ENCODE measurements around the gene PIGV. TPM values are rescaled to one million over a fixed set of nuclear protein-coding genes. Genes with fewer than 3 reads are reported as not detected.

The PIGV gene
- total and polyA plus RNA-seq, 5 donors from 2014 or later = 8.3 to 13.2 (median 9.1) TPM

GRCh38 chr1:26788836-26789611, 1.3 kb downstream of the PIGV start:
- H3K4me3 ChIP-seq (ENCODE audit: low read depth, low read length) = peak overlapping the region; percentile 95
- peak; percentile 43 to 46 for ATAC-seq (ENCODE audit: low read depth in 2 of 2)
- peaks cover 56% of the 10 kb centered on the region for H3K4me1 ChIP-seq (ENCODE audit: control insufficient read depth, insufficient read depth, low read length, poor library complexity, severe bottlenecking)

GRCh38 chr1:26789612-26789865, 1.8 kb downstream of the PIGV start:
- peak overlapping the region; percentile 95 for H3K4me3 ChIP-seq (ENCODE audit: low read depth, low read length)
- peaks cover 18 to 61% (median 47%) of the 10 kb centered on the region in 4 donors for H3K4me1 Mint-ChIP-seq
- ATAC-seq (ENCODE audit: low read depth in 2 of 2) (no peak), DNase-seq (no peak)
- peaks cover 51% of the 10 kb centered on the region for H3K4me1 ChIP-seq (ENCODE audit: control insufficient read depth, insufficient read depth, low read length, poor library complexity, severe bottlenecking)
- peak overlapping the region in 2 of 3 donors; percentile 93 to 100 for H3K27ac Mint-ChIP-seq
- peaks cover 23% of the 10 kb centered on the region for H3K36me3 Mint-ChIP-seq
- no peaks in the 10 kb centered on the region for H3K9me3 ChIP-seq (ENCODE audit: control insufficient read depth in 2 of 2, low read length in 2 of 2)
- H3K27ac ChIP-seq (ENCODE audit: insufficient read depth, low read length, poor library complexity, severe bottlenecking) = peak overlapping the region; percentile 96
- H3K9me3 Mint-ChIP-seq = no peaks in the 10 kb centered on the region
- no peaks in the 10 kb centered on the region for H3K27me3 ChIP-seq (ENCODE audit: control insufficient read depth, insufficient read depth, low read length)
- H3K36me3 ChIP-seq (ENCODE audit: control insufficient read depth, insufficient read depth, low read length) = peaks cover 10% of the 10 kb centered on the region
- H3K27me3 Mint-ChIP-seq = peaks cover 9% of the 10 kb centered on the region
- peak overlapping the region in 3 of 4 donors; percentile 96 to 100 (median 98) for H3K4me3 Mint-ChIP-seq

More at GRCh38 chr1:26788836-26789611, 1.3 kb downstream of the PIGV start:
- Mint-ChIP-seq H3K4me1 (peaks cover 18 to 65% (median 47%) of the 10 kb centered on the region in 4 donors), H3K9me3 (no peaks in the 10 kb centered on the region), H3K27ac (peak overlapping the region; percentile 81 to 100 (median 93)), H3K4me3 (peak overlapping the region; percentile 96 to 100 (median 98)), H3K36me3 (peaks cover 18% of the 10 kb centered on the region), H3K27me3 (peaks cover 9% of the 10 kb centered on the region)
- no peaks in the 10 kb centered on the region for H3K27me3 ChIP-seq (ENCODE audit: control insufficient read depth, insufficient read depth, low read length)
- DNase-seq = peak; percentile 80 to 93 (median 86)
- peaks cover 5% of the 10 kb centered on the region for H3K36me3 ChIP-seq (ENCODE audit: control insufficient read depth, insufficient read depth, low read length)
- H3K9me3 ChIP-seq (ENCODE audit: control insufficient read depth in 2 of 2, low read length in 2 of 2) = no peaks in the 10 kb centered on the region
- H3K27ac ChIP-seq (ENCODE audit: insufficient read depth, low read length, poor library complexity, severe bottlenecking) = peak overlapping the region; percentile 96

- peaks cover 50% of the 10 kb centered on the region for H3K4me1 ChIP-seq (ENCODE audit: control insufficient read depth, insufficient read depth, low read length, poor library complexity, severe bottlenecking)
- peak overlapping the region; percentile 96 for H3K27ac ChIP-seq (ENCODE audit: insufficient read depth, low read length, poor library complexity, severe bottlenecking)
- DNase-seq (no peak), ATAC-seq (ENCODE audit: low read depth in 2 of 2) (no peak)
- no peaks in the 10 kb centered on the region for H3K9me3 Mint-ChIP-seq
- peaks cover 27% of the 10 kb centered on the region for H3K36me3 Mint-ChIP-seq
- peaks cover 13% of the 10 kb centered on the region for H3K36me3 ChIP-seq (ENCODE audit: control insufficient read depth, insufficient read depth, low read length)
- peaks cover 9% of the 10 kb centered on the region for H3K27me3 Mint-ChIP-seq
- no peaks in the 10 kb centered on the region for H3K27me3 ChIP-seq (ENCODE audit: control insufficient read depth, insufficient read depth, low read length)
- H3K4me1 Mint-ChIP-seq = peaks cover 18 to 57% (median 46%) of the 10 kb centered on the region in 4 donors
- H3K9me3 ChIP-seq (ENCODE audit: control insufficient read depth in 2 of 2, low read length in 2 of 2) = no peaks in the 10 kb centered on the region
- peak overlapping the region; percentile 15 to 100 (median 52) for H3K4me3 Mint-ChIP-seq
- H3K27ac Mint-ChIP-seq = peak overlapping the region; percentile 84 to 100 (median 93)
- H3K4me3 ChIP-seq (ENCODE audit: low read depth, low read length) = no peak overlapping the region
Observed at GRCh38 chr1:26789931-26790330, 2.2 kb downstream of the PIGV start.

GRCh38 chr1:26790551-26790953, 2.8 kb downstream of the PIGV start:
- ATAC-seq (ENCODE audit: low read depth in 2 of 2) (no peak), DNase-seq (peak in 1 of 3 donors; percentile 67)
- H3K4me1 Mint-ChIP-seq = peaks cover 17 to 52% (median 40%) of the 10 kb centered on the region in 4 donors
- no peak overlapping the region for H3K27ac ChIP-seq (ENCODE audit: insufficient read depth, low read length, poor library complexity, severe bottlenecking)
- H3K27me3 ChIP-seq (ENCODE audit: control insufficient read depth, insufficient read depth, low read length) = no peaks in the 10 kb centered on the region
- H3K27me3 Mint-ChIP-seq = peaks cover 9% of the 10 kb centered on the region
- H3K4me1 ChIP-seq (ENCODE audit: control insufficient read depth, insufficient read depth, low read length, poor library complexity, severe bottlenecking) = peaks cover 47% of the 10 kb centered on the region
- H3K9me3 ChIP-seq (ENCODE audit: control insufficient read depth in 2 of 2, low read length in 2 of 2) = no peaks in the 10 kb centered on the region
- H3K4me3 ChIP-seq (ENCODE audit: low read depth, low read length) = no peak overlapping the region
- peaks cover 17% of the 10 kb centered on the region for H3K36me3 ChIP-seq (ENCODE audit: control insufficient read depth, insufficient read depth, low read length)
- peak overlapping the region in 2 of 4 donors; percentile 71 to 100 for H3K4me3 Mint-ChIP-seq
- H3K36me3 Mint-ChIP-seq = peaks cover 31% of the 10 kb centered on the region
- peak overlapping the region in 2 of 3 donors; percentile 15 to 100 for H3K27ac Mint-ChIP-seq
- H3K9me3 Mint-ChIP-seq = no peaks in the 10 kb centered on the region

GRCh38 chr1:26791148-26791547, 3.4 kb downstream of the PIGV start:
- Histone ChIP-seq H3K27me3 (ENCODE audit: control insufficient read depth, insufficient read depth, low read length) (no peaks in the 10 kb centered on the region), H3K4me3 (ENCODE audit: low read depth, low read length) (no peak overlapping the region), H3K36me3 (ENCODE audit: control insufficient read depth, insufficient read depth, low read length) (peaks cover 17% of the 10 kb centered on the region), H3K4me1 (ENCODE audit: control insufficient read depth, insufficient read depth, low read length, poor library complexity, severe bottlenecking) (peaks cover 41% of the 10 kb centered on the region), H3K27ac (ENCODE audit: insufficient read depth, low read length, poor library complexity, severe bottlenecking) (no peak overlapping the region), H3K9me3 (ENCODE audit: control insufficient read depth in 2 of 2, low read length in 2 of 2) (no peaks in the 10 kb centered on the region)
- H3K27me3 Mint-ChIP-seq = peaks cover 9% of the 10 kb centered on the region
- H3K4me3 Mint-ChIP-seq = peak overlapping the region in 2 of 4 donors; percentile 8 to 59
- H3K36me3 Mint-ChIP-seq = peaks cover 32% of the 10 kb centered on the region
- H3K9me3 Mint-ChIP-seq = no peaks in the 10 kb centered on the region
- peak overlapping the region in 2 of 3 donors; percentile 7 to 37 for H3K27ac Mint-ChIP-seq
- H3K4me1 Mint-ChIP-seq = peaks cover 11 to 46% (median 34%) of the 10 kb centered on the region in 4 donors
- DNase-seq = no peak
- ATAC-seq (ENCODE audit: low read depth in 2 of 2) = no peak

GRCh38 chr1:26791626-26792025, 3.9 kb downstream of the PIGV start:
- H3K27me3 Mint-ChIP-seq = peaks cover 9% of the 10 kb centered on the region
- no peak overlapping the region for H3K4me3 ChIP-seq (ENCODE audit: low read depth, low read length)
- no peak for DNase-seq
- H3K9me3 Mint-ChIP-seq = no peaks in the 10 kb centered on the region
- peaks cover 36% of the 10 kb centered on the region for H3K36me3 Mint-ChIP-seq
- no peak overlapping the region for H3K27ac ChIP-seq (ENCODE audit: insufficient read depth, low read length, poor library complexity, severe bottlenecking)
- peaks cover 20% of the 10 kb centered on the region for H3K36me3 ChIP-seq (ENCODE audit: control insufficient read depth, insufficient read depth, low read length)
- no peaks in the 10 kb centered on the region for H3K9me3 ChIP-seq (ENCODE audit: control insufficient read depth in 2 of 2, low read length in 2 of 2)
- peaks cover 36% of the 10 kb centered on the region for H3K4me1 ChIP-seq (ENCODE audit: control insufficient read depth, insufficient read depth, low read length, poor library complexity, severe bottlenecking)
- H3K4me3 Mint-ChIP-seq = peak overlapping the region in 1 of 4 donors; percentile 59
- H3K27ac Mint-ChIP-seq = peak overlapping the region in 2 of 3 donors; percentile 7 to 37
- peaks cover 11 to 43% (median 30%) of the 10 kb centered on the region in 4 donors for H3K4me1 Mint-ChIP-seq
- no peaks in the 10 kb centered on the region for H3K27me3 ChIP-seq (ENCODE audit: control insufficient read depth, insufficient read depth, low read length)
- no peak for ATAC-seq (ENCODE audit: low read depth in 2 of 2)

GRCh38 chr1:26792924-26793323, 5.2 kb downstream of the PIGV start:
- ATAC-seq (ENCODE audit: low read depth in 2 of 2) = no peak
- Histone ChIP-seq H3K9me3 (ENCODE audit: control insufficient read depth in 2 of 2, low read length in 2 of 2) (no peaks in the 10 kb centered on the region), H3K27ac (ENCODE audit: insufficient read depth, low read length, poor library complexity, severe bottlenecking) (no peak overlapping the region), H3K4me1 (ENCODE audit: control insufficient read depth, insufficient read depth, low read length, poor library complexity, severe bottlenecking) (peaks cover 27% of the 10 kb centered on the region), H3K27me3 (ENCODE audit: control insufficient read depth, insufficient read depth, low read length) (no peaks in the 10 kb centered on the region), H3K36me3 (ENCODE audit: control insufficient read depth, insufficient read depth, low read length) (peaks cover 20% of the 10 kb centered on the region), H3K4me3 (ENCODE audit: low read depth, low read length) (no peak overlapping the region)
- Mint-ChIP-seq H3K27me3 (no peaks in the 10 kb centered on the region), H3K4me3 (peak overlapping the region in 1 of 4 donors; percentile 35), H3K36me3 (peaks cover 41% of the 10 kb centered on the region), H3K9me3 (no peaks in the 10 kb centered on the region), H3K27ac (peak overlapping the region in 2 of 3 donors; percentile 16 to 51), H3K4me1 (peaks cover 5 to 35% (median 24%) of the 10 kb centered on the region in 4 donors)
- no peak for DNase-seq
